ENCODE measurements around the gene ITGA6.
"Not testable (repeated sequence)": the region's sequence is repeated elsewhere in the genome, so short reads cannot be mapped to it uniquely, and the experiment has no call there.

ITGA6 gene

GRCh38 chr2:172540421-172540820, 113.0 kb downstream of the ITGA6 start:
- no peak overlapping the region for H3K9ac ChIP-seq (ENCODE audit: low read length)
- no peaks in the 10 kb centered on the region for H3K36me3 ChIP-seq (ENCODE audit: control insufficient read depth, low read depth, low read length)
- H3K9me3 ChIP-seq (ENCODE audit: control insufficient read depth, low read depth, low read length), result peaks cover 15% of the 10 kb centered on the region
- no peaks in the 10 kb centered on the region for H3K27me3 ChIP-seq (ENCODE audit: control insufficient read depth, insufficient read depth, low read length)
- H3K4me1 ChIP-seq (ENCODE audit: control insufficient read depth, low read depth, low read length), result peaks cover 6% of the 10 kb centered on the region
- no peak overlapping the region for H3K27ac ChIP-seq (ENCODE audit: low read length)
- H3K4me3 ChIP-seq (ENCODE audit: low read length), result no peak overlapping the region

GRCh38 chr2:172545408-172546075, 118.2 kb downstream of the ITGA6 start:
- no peak overlapping the region for H3K27ac ChIP-seq (ENCODE audit: low read length)
- peaks cover 18% of the 10 kb centered on the region for H3K4me1 ChIP-seq (ENCODE audit: control insufficient read depth, low read depth, low read length)
- H3K9ac ChIP-seq (ENCODE audit: low read length), result no peak overlapping the region
- H3K4me3 ChIP-seq (ENCODE audit: low read length), result no peak overlapping the region
- H3K27me3 ChIP-seq (ENCODE audit: control insufficient read depth, insufficient read depth, low read length), result no peaks in the 10 kb centered on the region
- peaks cover 20% of the 10 kb centered on the region for H3K9me3 ChIP-seq (ENCODE audit: control insufficient read depth, low read depth, low read length)
- no peaks in the 10 kb centered on the region for H3K36me3 ChIP-seq (ENCODE audit: control insufficient read depth, low read depth, low read length)

- peaks cover 17% of the 10 kb centered on the region for H3K9me3 ChIP-seq (ENCODE audit: control insufficient read depth, low read depth, low read length)
- peaks cover 53% of the 10 kb centered on the region for H3K4me1 ChIP-seq (ENCODE audit: control insufficient read depth, low read depth, low read length)
- peak overlapping the region; percentile 4 for H3K27ac ChIP-seq (ENCODE audit: low read length)
- no peaks in the 10 kb centered on the region for H3K27me3 ChIP-seq (ENCODE audit: control insufficient read depth, insufficient read depth, low read length)
- H3K36me3 ChIP-seq (ENCODE audit: control insufficient read depth, low read depth, low read length), result no peaks in the 10 kb centered on the region
- no peak overlapping the region for H3K4me3 ChIP-seq (ENCODE audit: low read length)
- no peak overlapping the region for H3K9ac ChIP-seq (ENCODE audit: low read length)
Observed at GRCh38 chr2:172549131-172549530, 121.7 kb downstream of the ITGA6 start.

GRCh38 chr2:172549802-172550201, 122.4 kb downstream of the ITGA6 start:
- H3K9me3 ChIP-seq (ENCODE audit: control insufficient read depth, low read depth, low read length), result peaks cover 17% of the 10 kb centered on the region
- peak overlapping the region; percentile 4 for H3K27ac ChIP-seq (ENCODE audit: low read length)
- H3K27me3 ChIP-seq (ENCODE audit: control insufficient read depth, insufficient read depth, low read length); H3K36me3 ChIP-seq (ENCODE audit: control insufficient read depth, low read depth, low read length); H3K9ac ChIP-seq (ENCODE audit: low read length); H3K4me3 ChIP-seq (ENCODE audit: low read length): not testable (repeated sequence)
- peaks cover 60% of the 10 kb centered on the region for H3K4me1 ChIP-seq (ENCODE audit: control insufficient read depth, low read depth, low read length)

DNA sequence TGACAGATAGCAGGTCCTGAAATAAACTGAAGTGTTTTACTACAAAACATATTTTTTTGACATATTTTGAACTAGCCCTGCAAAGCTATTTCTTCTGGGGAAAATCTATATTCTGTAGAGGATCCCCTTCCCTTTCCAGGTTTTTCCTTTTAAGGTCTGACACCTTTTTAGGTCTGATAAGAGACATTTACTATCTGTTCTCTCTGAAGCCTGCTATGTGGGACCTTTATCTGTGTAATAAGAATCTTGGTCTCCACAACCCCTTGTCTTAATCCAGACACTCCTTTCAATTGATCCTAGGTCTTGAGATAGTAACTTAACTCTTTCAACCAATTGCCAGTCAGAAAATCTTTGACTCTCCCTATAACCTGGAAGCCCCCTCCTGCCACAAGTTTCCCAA, 123.0 kb downstream of the ITGA6 start:
- no peaks in the 10 kb centered on the region for H3K36me3 ChIP-seq (ENCODE audit: control insufficient read depth, low read depth, low read length)

GRCh38 chr2:172551271-172551670, 123.9 kb downstream of the ITGA6 start:
- peak overlapping the region; percentile 49 for H3K27ac ChIP-seq (ENCODE audit: low read length)
- H3K4me3 ChIP-seq (ENCODE audit: low read length), result peak overlapping the region; percentile 23
- peak overlapping the region; percentile 24 for H3K9ac ChIP-seq (ENCODE audit: low read length)
- no peaks in the 10 kb centered on the region for H3K36me3 ChIP-seq (ENCODE audit: control insufficient read depth, low read depth, low read length)
- H3K9me3 ChIP-seq (ENCODE audit: control insufficient read depth, low read depth, low read length), result peaks cover 9% of the 10 kb centered on the region
- H3K27me3 ChIP-seq (ENCODE audit: control insufficient read depth, insufficient read depth, low read length), result peaks cover 5% of the 10 kb centered on the region
- peaks cover 64% of the 10 kb centered on the region for H3K4me1 ChIP-seq (ENCODE audit: control insufficient read depth, low read depth, low read length)

More for the DNA sequence above, 123.0 kb downstream of the ITGA6 start:
- no peak overlapping the region for H3K4me3 ChIP-seq (ENCODE audit: low read length)
- H3K4me1 ChIP-seq (ENCODE audit: control insufficient read depth, low read depth, low read length), result peaks cover 64% of the 10 kb centered on the region
- peaks cover 5% of the 10 kb centered on the region for H3K27me3 ChIP-seq (ENCODE audit: control insufficient read depth, insufficient read depth, low read length)
- peaks cover 17% of the 10 kb centered on the region for H3K9me3 ChIP-seq (ENCODE audit: control insufficient read depth, low read depth, low read length)
- peak overlapping the region; percentile 22 for H3K27ac ChIP-seq (ENCODE audit: low read length)
- peak overlapping the region; percentile 24 for H3K9ac ChIP-seq (ENCODE audit: low read length)

DNA sequence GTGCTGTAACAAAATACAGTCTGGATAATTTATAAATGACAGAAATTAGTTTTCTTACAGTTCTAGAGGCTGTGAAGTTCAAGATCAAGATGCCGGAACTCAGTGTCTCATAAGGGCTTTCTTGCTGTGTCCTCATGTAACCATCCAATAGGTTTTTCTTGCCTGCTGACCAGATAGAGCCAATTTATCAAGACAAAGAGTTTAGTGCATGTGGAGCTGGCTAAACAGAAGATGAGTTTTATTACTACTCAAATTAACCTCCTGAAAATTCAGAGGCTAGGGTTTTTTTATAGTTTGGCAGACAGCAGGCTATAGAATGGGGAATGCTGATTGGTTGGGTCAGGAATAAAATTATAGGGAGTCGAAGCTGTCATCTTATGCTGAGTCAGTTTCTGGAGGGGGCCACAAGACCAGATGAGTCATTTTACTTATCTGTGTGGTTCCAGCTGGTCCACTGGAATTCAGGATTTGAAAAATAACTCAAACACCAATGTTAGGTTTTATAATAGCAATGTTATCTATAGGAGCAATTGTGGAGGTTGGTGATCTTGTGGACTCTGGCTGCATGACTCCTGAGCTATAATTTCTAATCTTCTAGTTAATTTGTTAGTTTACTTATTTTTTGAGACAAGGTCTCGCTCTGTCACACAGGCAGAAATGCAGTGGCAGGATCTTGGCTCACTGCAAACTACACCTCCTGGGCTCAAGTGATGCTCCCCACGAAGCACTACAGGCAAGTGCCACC, 125.3 kb downstream of the ITGA6 start:
- Histone ChIP-seq H3K9ac (ENCODE audit: low read length) (no peak overlapping the region), H3K4me3 (ENCODE audit: low read length) (no peak overlapping the region), H3K4me1 (ENCODE audit: control insufficient read depth, low read depth, low read length) (peaks cover 69% of the 10 kb centered on the region), H3K27ac (ENCODE audit: low read length) (no peak overlapping the region), H3K36me3 (ENCODE audit: control insufficient read depth, low read depth, low read length) (no peaks in the 10 kb centered on the region), H3K27me3 (ENCODE audit: control insufficient read depth, insufficient read depth, low read length) (peaks cover 5% of the 10 kb centered on the region), H3K9me3 (ENCODE audit: control insufficient read depth, low read depth, low read length) (no peaks in the 10 kb centered on the region)

GRCh38 chr2:172554352-172555271, 127.2 kb downstream of the ITGA6 start:
- Histone ChIP-seq H3K36me3 (ENCODE audit: control insufficient read depth, low read depth, low read length) (no peaks in the 10 kb centered on the region), H3K27ac (ENCODE audit: low read length) (no peak overlapping the region), H3K27me3 (ENCODE audit: control insufficient read depth, insufficient read depth, low read length) (peaks cover 5% of the 10 kb centered on the region), H3K9me3 (ENCODE audit: control insufficient read depth, low read depth, low read length) (no peaks in the 10 kb centered on the region), H3K9ac (ENCODE audit: low read length) (peak overlapping the region; percentile 81), H3K4me1 (ENCODE audit: control insufficient read depth, low read depth, low read length) (peaks cover 60% of the 10 kb centered on the region), H3K4me3 (ENCODE audit: low read length) (peak overlapping the region; percentile 82)

DNA sequence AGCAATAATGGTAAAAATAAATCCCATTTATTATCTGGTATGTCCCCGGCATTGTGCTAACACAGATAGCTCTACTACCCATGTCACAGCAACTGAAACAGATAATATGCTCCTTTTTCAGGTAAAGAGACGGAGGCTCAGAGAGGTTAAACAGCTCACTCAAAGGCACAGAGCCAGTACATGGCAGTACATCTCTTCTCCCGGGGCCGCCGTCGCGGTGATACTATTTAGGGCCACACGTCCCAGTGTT, 127.8 kb downstream of the ITGA6 start:
- Histone ChIP-seq H3K4me3 (ENCODE audit: low read length) (peak overlapping the region; percentile 82), H3K4me1 (ENCODE audit: control insufficient read depth, low read depth, low read length) (peaks cover 55% of the 10 kb centered on the region), H3K27me3 (ENCODE audit: control insufficient read depth, insufficient read depth, low read length) (peaks cover 5% of the 10 kb centered on the region), H3K9me3 (ENCODE audit: control insufficient read depth, low read depth, low read length) (no peaks in the 10 kb centered on the region), H3K36me3 (ENCODE audit: control insufficient read depth, low read depth, low read length) (no peaks in the 10 kb centered on the region), H3K9ac (ENCODE audit: low read length) (peak overlapping the region; percentile 81), H3K27ac (ENCODE audit: low read length) (no peak overlapping the region)
